Ishikawa (cell line): ENCODE results near the gene CCDC88C.

ENCODE experiments used
- CREB1 ChIP-seq: IDR thresholded peaks from 2 replicates; pipeline ENCODE4 v1.6.1; 2012; ENCODE audit warnings: low read depth
- EGR1 ChIP-seq: IDR thresholded peaks from 2 replicates; pipeline ENCODE4 v1.6.1; 2012
- EP300 ChIP-seq: IDR thresholded peaks from 2 replicates; pipeline ENCODE4 v1.6.1; 2012; ENCODE audit warnings: borderline replicate concordance
- MAX ChIP-seq: IDR thresholded peaks from 2 replicates; pipeline ENCODE4 v1.6.1; 2012
- NFIC ChIP-seq: IDR thresholded peaks from 2 replicates; pipeline ENCODE4 v1.6.1; 2012
- YY1 ChIP-seq: IDR thresholded peaks from 2 replicates; pipeline ENCODE4 v1.6.1; 2012; ENCODE audit warnings: low read depth
- ZBTB7A ChIP-seq: IDR thresholded peaks from 2 replicates; pipeline ENCODE4 v1.6.1; 2012; ENCODE audit warnings: low read depth
- TF ChIP-seq, protein P1 (sequence below): IDR thresholded peaks from 2 replicates; pipeline ENCODE4 v1.6.1; 2012; ENCODE audit warnings: low read depth, mild to moderate bottlenecking
- TF ChIP-seq, protein P2 (sequence below): IDR thresholded peaks from 2 replicates; pipeline ENCODE4 v1.6.1; 2012

- TF ChIP-seq EGR1 (no peak), EP300 (no peak), ZBTB7A (no peak), YY1 (no peak), CREB1 (no peak), MAX (no peak), NFIC (no peak)
- TF ChIP-seq, protein P1, sequence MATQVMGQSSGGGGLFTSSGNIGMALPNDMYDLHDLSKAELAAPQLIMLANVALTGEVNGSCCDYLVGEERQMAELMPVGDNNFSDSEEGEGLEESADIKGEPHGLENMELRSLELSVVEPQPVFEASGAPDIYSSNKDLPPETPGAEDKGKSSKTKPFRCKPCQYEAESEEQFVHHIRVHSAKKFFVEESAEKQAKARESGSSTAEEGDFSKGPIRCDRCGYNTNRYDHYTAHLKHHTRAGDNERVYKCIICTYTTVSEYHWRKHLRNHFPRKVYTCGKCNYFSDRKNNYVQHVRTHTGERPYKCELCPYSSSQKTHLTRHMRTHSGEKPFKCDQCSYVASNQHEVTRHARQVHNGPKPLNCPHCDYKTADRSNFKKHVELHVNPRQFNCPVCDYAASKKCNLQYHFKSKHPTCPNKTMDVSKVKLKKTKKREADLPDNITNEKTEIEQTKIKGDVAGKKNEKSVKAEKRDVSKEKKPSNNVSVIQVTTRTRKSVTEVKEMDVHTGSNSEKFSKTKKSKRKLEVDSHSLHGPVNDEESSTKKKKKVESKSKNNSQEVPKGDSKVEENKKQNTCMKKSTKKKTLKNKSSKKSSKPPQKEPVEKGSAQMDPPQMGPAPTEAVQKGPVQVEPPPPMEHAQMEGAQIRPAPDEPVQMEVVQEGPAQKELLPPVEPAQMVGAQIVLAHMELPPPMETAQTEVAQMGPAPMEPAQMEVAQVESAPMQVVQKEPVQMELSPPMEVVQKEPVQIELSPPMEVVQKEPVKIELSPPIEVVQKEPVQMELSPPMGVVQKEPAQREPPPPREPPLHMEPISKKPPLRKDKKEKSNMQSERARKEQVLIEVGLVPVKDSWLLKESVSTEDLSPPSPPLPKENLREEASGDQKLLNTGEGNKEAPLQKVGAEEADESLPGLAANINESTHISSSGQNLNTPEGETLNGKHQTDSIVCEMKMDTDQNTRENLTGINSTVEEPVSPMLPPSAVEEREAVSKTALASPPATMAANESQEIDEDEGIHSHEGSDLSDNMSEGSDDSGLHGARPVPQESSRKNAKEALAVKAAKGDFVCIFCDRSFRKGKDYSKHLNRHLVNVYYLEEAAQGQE = no peak
- TF ChIP-seq, protein P2, sequence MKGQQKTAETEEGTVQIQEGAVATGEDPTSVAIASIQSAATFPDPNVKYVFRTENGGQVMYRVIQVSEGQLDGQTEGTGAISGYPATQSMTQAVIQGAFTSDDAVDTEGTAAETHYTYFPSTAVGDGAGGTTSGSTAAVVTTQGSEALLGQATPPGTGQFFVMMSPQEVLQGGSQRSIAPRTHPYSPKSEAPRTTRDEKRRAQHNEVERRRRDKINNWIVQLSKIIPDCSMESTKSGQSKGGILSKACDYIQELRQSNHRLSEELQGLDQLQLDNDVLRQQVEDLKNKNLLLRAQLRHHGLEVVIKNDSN = no peak
Observed at GRCh38 chr14:91349481-91350074, 68.0 kb downstream of the CCDC88C start.
